GM18858 (cell line): ENCODE measurements around the gene FRMD8.
"Not testable (repeated sequence)": the region's sequence is repeated elsewhere in the genome, so short reads cannot be mapped to it uniquely, and the experiment has no call there.

Source experiments
- ATAC-seq: cut with Tn5 transposase; IDR thresholded peaks from one replicate; pipeline ENCODE4 v1.9.1; 2021; ENCODE audit not compliant: unreplicated experiment

FRMD8 gene

GRCh38 chr11:65452259-65452658 is 65.8 kb downstream of the FRMD8 start:
- not testable (repeated sequence) for ATAC-seq

GRCh38 chr11:65452806-65453490 is 66.5 kb downstream of the FRMD8 start:
- no peak for ATAC-seq

GRCh38 chr11:65454311-65454695 is 67.9 kb downstream of the FRMD8 start:
- no peak for ATAC-seq

- ATAC-seq = peak; percentile 48
Measured at GRCh38 chr11:65454696-65455456, 68.4 kb downstream of the FRMD8 start.

- no peak for ATAC-seq
Measured at GRCh38 chr11:65456418-65456817, 70.0 kb downstream of the FRMD8 start.

- no peak for ATAC-seq
Measured at GRCh38 chr11:65459552-65459951, 73.1 kb downstream of the FRMD8 start.
